CD4-positive, alpha-beta T cell (primary cell): ENCODE measurements around the gene C19orf47. TPM values are rescaled to one million over a fixed set of nuclear protein-coding genes. Genes with fewer than 3 reads are reported as not detected.

Experiments used
- ATAC-seq: fragments of 200-7000 bp; cut with Tn5 transposase; one replicate; pipeline ENCODE4 v1.10.0; 2022; ENCODE audit warnings: mild to moderate bottlenecking; ENCODE audit not compliant: poor library complexity
- CTCF ChIA-PET: fragments of 350-600 bp; sonication (Branson Sonifier 250); formaldehyde crosslinking; loops from one replicate; lab custom pipeline; 2021; ENCODE audit warnings: antibody characterized with exemption, inconsistent platforms; lab: Charles Lee
- POLR2A ChIA-PET: fragments of 350-600 bp; sonication (Branson Sonifier 250); formaldehyde crosslinking; loops from one replicate; lab custom pipeline; 2021; ENCODE audit warnings: antibody characterized with exemption, inconsistent platforms; lab: Charles Lee
- DNase-seq, 14 experiments: peaks; one replicate each; pipeline ENCODE4 v3.0.0-alpha.2; 2013 to 2020; ENCODE audit warnings: mixed read lengths in 2 of 14
- H3K27ac ChIP-seq, 2 donors: one replicate each; pipeline versions ENCODE4 v1.5.1 to v1.7.0; 2013; ENCODE audit warnings: low read length in 2 of 2, low read depth in 1 of 2, mild to moderate bottlenecking in 1 of 2
- H3K27me3 ChIP-seq, 2 experiments: 1 replicate in 1 of 2; 2 replicates in 1 of 2; pipeline versions ENCODE4 v1.6.1 to v1.7.0; 2013; ENCODE audit warnings: low read length in 2 of 2, control low read depth in 1 of 2, mild to moderate bottlenecking in 1 of 2, moderate library complexity in 1 of 2; ENCODE audit not compliant: insufficient read depth in 2 of 2, control insufficient read depth in 1 of 2
- H3K36me3 ChIP-seq: one replicate; pipeline ENCODE4 v1.6.1; 2013; ENCODE audit warnings: low read length, control low read depth; ENCODE audit not compliant: insufficient read depth
- H3K4me1 ChIP-seq: one replicate; pipeline ENCODE4 v1.6.1; 2013; ENCODE audit warnings: low read length, control low read depth; ENCODE audit not compliant: insufficient read depth
- H3K4me3 ChIP-seq: one replicate; pipeline ENCODE4 v1.5.1; 2013; ENCODE audit warnings: mild to moderate bottlenecking, low read length, moderate library complexity
- H3K9me3 ChIP-seq, 2 experiments: 1 replicate in 1 of 2; 2 replicates in 1 of 2; pipeline versions ENCODE4 v1.6.1 to v1.7.0; 2013; ENCODE audit warnings: low read length in 2 of 2, mild to moderate bottlenecking in 2 of 2, control low read depth in 1 of 2, moderate library complexity in 1 of 2; ENCODE audit not compliant: control insufficient read depth in 1 of 2, insufficient read depth in 1 of 2
- H3K27ac Mint-ChIP-seq: one replicate; pipeline ENCODE4 v1.8.0; 2020; ENCODE audit warnings: mixed read lengths
- H3K27me3 Mint-ChIP-seq: one replicate; pipeline ENCODE4 v1.8.0; 2021; ENCODE audit warnings: mixed read lengths
- H3K36me3 Mint-ChIP-seq: one replicate; pipeline ENCODE4 v1.8.0; 2021; ENCODE audit warnings: low read depth, mixed read lengths
- H3K4me1 Mint-ChIP-seq: one replicate; pipeline ENCODE4 v1.8.0; 2021; ENCODE audit warnings: low read depth, mixed read lengths
- H3K4me3 Mint-ChIP-seq: one replicate; pipeline ENCODE4 v1.8.0; 2020; ENCODE audit warnings: mild to moderate bottlenecking, mixed read lengths
- H3K9me3 Mint-ChIP-seq: one replicate; pipeline ENCODE4 v1.8.0; 2020; ENCODE audit warnings: mixed read lengths
- intact Hi-C, 2 experiments: fragments of 100-400 bp; cut with DNase I in 1 of 2; cut with micrococcal nuclease in 1 of 2; formaldehyde crosslinking; loops; one replicate each; pipeline versions ENCODE4 v1.15.1 to v1.9.0; 2023 to 2025; cut with DNase I, micrococcal nuclease
- total RNA-seq, 174 experiments: library from RNA in 2 of 174; stranded (reverse) in 2 of 174; gene quantifications; one replicate each; pipeline ENCODE4 v1.2.3 and lab custom pipeline; 2021 to 2026
- TF ChIP-seq, protein P1 (sequence below): fragments of 200-600 bp; IDR thresholded peaks from one replicate; pipeline ENCODE4 v1.8.0; 2022; ENCODE audit warnings: antibody characterized with exemption, mild to moderate bottlenecking

C19orf47 gene
- total RNA-seq, 2 experiments from 2014 or later: 10.1 to 11.2 TPM

DNA sequence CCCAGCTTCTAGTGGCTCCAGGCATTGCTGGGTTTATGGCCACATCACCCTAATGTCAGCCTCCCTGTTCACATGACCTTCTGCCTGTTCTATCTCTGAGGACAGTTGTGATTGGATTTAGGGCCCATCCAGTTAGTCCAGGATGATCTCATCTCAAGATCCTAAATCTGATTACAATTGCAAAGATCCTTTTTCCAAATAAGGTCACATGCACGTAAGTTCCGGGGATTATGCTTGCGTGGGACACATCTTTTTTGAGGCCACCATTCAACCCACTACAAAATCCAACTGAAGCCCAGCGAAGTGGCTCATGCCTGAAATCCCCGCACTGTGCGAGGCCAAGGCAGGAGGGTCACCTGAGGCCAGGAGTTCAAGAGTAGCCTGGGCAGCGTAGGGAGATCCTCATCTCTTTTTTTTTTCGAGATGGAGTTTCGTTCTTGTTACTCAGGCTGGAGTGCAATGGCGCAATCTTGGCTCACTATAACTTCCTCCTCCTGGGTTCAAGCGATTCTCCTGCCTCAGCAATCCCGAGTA lies 12.6 kb upstream of the C19orf47 start:
- no peaks in the 10 kb centered on the region for H3K27me3 Mint-ChIP-seq
- H3K4me3 Mint-ChIP-seq: no peak overlapping the region
- TF ChIP-seq, protein P1, sequence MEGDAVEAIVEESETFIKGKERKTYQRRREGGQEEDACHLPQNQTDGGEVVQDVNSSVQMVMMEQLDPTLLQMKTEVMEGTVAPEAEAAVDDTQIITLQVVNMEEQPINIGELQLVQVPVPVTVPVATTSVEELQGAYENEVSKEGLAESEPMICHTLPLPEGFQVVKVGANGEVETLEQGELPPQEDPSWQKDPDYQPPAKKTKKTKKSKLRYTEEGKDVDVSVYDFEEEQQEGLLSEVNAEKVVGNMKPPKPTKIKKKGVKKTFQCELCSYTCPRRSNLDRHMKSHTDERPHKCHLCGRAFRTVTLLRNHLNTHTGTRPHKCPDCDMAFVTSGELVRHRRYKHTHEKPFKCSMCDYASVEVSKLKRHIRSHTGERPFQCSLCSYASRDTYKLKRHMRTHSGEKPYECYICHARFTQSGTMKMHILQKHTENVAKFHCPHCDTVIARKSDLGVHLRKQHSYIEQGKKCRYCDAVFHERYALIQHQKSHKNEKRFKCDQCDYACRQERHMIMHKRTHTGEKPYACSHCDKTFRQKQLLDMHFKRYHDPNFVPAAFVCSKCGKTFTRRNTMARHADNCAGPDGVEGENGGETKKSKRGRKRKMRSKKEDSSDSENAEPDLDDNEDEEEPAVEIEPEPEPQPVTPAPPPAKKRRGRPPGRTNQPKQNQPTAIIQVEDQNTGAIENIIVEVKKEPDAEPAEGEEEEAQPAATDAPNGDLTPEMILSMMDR: no peak
- no peak overlapping the region for H3K27ac Mint-ChIP-seq
- CTCF ChIA-PET: no interaction called here
- ATAC-seq (no peak), DNase-seq (peak in 2 of 14 experiments; percentile 45 to 55)
- Histone ChIP-seq H3K36me3 (peaks cover 3% of the 10 kb centered on the region), H3K4me3 (no peak overlapping the region), H3K27me3 (no peaks in the 10 kb centered on the region), H3K27ac (no peak overlapping the region), H3K4me1 (peaks cover 26% of the 10 kb centered on the region), H3K9me3 (no peaks in the 10 kb centered on the region)
- H3K4me1 Mint-ChIP-seq: peaks cover 30% of the 10 kb centered on the region
- no peaks in the 10 kb centered on the region for H3K9me3 Mint-ChIP-seq
- H3K36me3 Mint-ChIP-seq: peaks cover 16% of the 10 kb centered on the region
- POLR2A ChIA-PET: no interaction called here
- intact Hi-C loops: no loop called here

DNA sequence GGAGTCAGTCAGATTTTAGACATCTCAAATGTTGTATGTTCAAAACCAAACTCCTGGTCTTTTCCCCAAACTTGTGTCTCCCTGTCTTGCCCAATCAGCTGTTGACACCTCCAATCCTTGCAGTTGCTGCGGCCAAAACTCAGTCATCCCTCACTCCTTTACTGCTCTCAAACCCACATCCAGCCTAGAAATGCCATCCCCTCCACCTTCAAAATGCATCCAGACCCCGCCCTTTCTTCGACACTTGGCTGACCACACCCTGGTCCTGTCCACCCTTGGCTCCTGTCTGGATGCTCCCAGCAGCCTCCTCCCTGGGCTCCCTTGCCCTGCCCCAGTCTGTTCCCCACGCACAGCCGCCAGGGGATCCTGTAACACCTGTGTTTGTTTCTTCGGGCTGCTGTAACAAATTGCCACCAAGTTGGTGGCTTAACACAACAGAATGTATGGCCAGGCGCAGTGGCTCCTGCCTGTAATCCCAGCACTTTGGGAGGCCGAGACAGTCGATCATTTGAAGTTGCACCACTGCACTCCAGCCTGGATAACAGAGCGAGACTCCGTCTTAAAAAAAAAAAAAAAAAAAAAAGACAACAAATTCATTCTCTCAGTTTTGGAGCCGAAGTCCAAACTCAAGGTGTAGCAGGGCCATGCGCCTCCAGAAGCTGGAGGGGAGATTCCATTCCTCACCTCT lies 12.0 kb upstream of the C19orf47 start:
- Mint-ChIP-seq H3K4me3 (no peak overlapping the region), H3K9me3 (no peaks in the 10 kb centered on the region), H3K4me1 (peaks cover 29% of the 10 kb centered on the region), H3K27me3 (no peaks in the 10 kb centered on the region), H3K27ac (no peak overlapping the region), H3K36me3 (peaks cover 13% of the 10 kb centered on the region)
- Histone ChIP-seq H3K27ac (no peak overlapping the region), H3K36me3 (peaks cover 3% of the 10 kb centered on the region), H3K27me3 (no peaks in the 10 kb centered on the region), H3K4me3 (no peak overlapping the region), H3K4me1 (peaks cover 23% of the 10 kb centered on the region), H3K9me3 (no peaks in the 10 kb centered on the region)
- POLR2A ChIA-PET: no interaction called here
- DNase-seq (no peak), ATAC-seq (no peak)
- intact Hi-C loops: no loop called here
- CTCF ChIA-PET: no interaction called here
- TF ChIP-seq, protein P1: no peak

- CTCF ChIA-PET: no interaction called here
- no peak overlapping the region for H3K4me3 Mint-ChIP-seq
Observed at GRCh38 chr19:40358773-40359172, 10.6 kb upstream of the C19orf47 start.

More at GRCh38 chr19:40358773-40359172, 10.6 kb upstream of the C19orf47 start:
- TF ChIP-seq, protein P1: no peak
- Histone ChIP-seq H3K9me3 (no peaks in the 10 kb centered on the region), H3K4me1 (peaks cover 18% of the 10 kb centered on the region), H3K27ac (no peak overlapping the region), H3K27me3 (no peaks in the 10 kb centered on the region), H3K4me3 (no peak overlapping the region), H3K36me3 (peaks cover 3% of the 10 kb centered on the region)
- peaks cover 25% of the 10 kb centered on the region for H3K4me1 Mint-ChIP-seq
- H3K9me3 Mint-ChIP-seq: no peaks in the 10 kb centered on the region
- H3K27ac Mint-ChIP-seq: no peak overlapping the region
- H3K27me3 Mint-ChIP-seq: no peaks in the 10 kb centered on the region
- ATAC-seq: no peak
- POLR2A ChIA-PET: no interaction called here
- intact Hi-C loops: no loop called here
- DNase-seq: peak in 3 of 14 experiments; percentile 19 to 59 (median 55)
- H3K36me3 Mint-ChIP-seq: peaks cover 9% of the 10 kb centered on the region
